ENCODE results near the gene PEMT. TPM values are rescaled to one million over a fixed set of nuclear protein-coding genes. Genes with fewer than 3 reads are reported as not detected.

The PEMT gene
- total RNA-seq, 1 experiment from 2014 or later, result 18.9 TPM

DNA sequence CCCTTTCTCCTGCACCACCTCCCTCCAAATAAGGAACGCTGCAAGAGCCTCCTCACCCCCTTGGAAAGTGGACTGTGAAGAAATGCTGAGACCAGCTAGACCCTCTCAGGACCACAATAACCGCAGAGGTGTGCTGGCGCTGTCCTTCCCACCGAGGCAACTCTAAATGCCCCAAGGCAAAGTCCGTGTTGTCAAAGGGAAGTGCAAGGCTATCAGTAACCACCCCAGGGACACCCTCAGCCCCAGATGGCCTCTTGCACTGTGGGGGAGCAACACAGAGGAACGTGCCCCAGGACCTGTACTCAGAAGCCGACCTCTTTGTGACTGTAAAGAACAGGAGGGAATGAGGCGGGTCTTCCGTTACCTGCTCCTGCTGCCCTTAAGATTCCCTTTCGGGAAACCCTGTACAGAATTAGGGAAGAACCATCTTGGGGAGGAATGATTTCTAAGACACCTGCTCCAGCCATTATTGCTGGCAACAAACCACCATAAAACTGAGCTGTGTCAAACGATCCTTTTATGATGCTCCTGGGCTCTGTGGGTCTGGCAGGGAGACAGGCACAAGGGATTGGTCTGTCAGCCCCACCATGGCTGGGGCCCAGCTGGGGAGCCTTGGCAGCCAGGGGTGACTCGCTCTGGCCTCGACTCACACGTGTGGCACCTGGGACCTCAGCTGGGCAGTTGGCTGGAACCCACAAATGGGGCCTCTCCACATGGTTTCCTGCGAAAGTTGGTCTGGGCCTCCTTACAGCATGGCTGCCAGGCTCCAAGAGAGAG is 129.3 kb downstream of the PEMT start:
- in situ Hi-C loops (cut with HindIII; ENCODE audit: low pct_unique_long_range_greater_than_20kb, low sequenced_read_pairs), result loop anchor here (10.0 kb wide), 1 partner anchor 87 kb away; no protein-coding TSS in a partner anchor

GRCh38 chr17:17460038-17460437 is 131.5 kb downstream of the PEMT start:
- in situ Hi-C loops (cut with HindIII; ENCODE audit: low pct_unique_long_range_greater_than_20kb, low sequenced_read_pairs), result loop anchor here (10.0 kb wide), 1 partner anchor 85 kb away; no protein-coding TSS in a partner anchor

More for the DNA sequence above, 129.3 kb downstream of the PEMT start:
- DNase-seq (ENCODE audit: low read depth), result no peak

GRCh38 chr17:17457680-17458079 is 133.8 kb downstream of the PEMT start:
- DNase-seq (ENCODE audit: low read depth), result no peak
- in situ Hi-C loops (cut with HindIII; ENCODE audit: low pct_unique_long_range_greater_than_20kb, low sequenced_read_pairs), result no loop called here

More at GRCh38 chr17:17460038-17460437, 131.5 kb downstream of the PEMT start:
- DNase-seq (ENCODE audit: low read depth), result no peak

DNA sequence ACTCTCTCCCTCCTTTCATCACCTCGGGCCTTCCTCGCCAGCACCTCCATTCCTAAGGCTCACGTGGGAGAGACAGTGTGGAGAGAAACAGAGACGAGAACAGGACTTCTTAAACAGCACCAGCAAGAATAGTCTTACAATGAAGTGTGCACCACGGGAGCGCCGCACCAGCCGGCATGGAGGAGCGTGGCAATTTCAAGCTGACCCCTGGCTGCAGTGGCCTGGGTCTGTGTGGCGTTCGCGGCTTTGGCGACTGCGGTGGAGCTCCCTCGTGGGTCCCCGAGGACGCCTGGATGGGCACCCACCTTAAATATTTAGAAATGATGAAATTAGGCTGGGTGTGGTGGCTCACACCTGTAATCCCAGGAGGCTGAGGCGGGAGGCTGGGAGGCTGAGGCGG is 135.3 kb downstream of the PEMT start:
- in situ Hi-C loops (cut with HindIII; ENCODE audit: low pct_unique_long_range_greater_than_20kb, low sequenced_read_pairs), result no loop called here
- no peak for DNase-seq (ENCODE audit: low read depth)

Other genes with a start within 250 kb of the PEMT start
- 17.0 and 19.6 TPM in 2 replicates for gene MED9, start 114.7 kb downstream of the PEMT start, total RNA-seq (2014; rRNA removed; shearing (Covaris generic); ENCODE audit: low replicate concordance)
- gene RASD1, start 95.3 kb downstream of the PEMT start, total RNA-seq (2014; rRNA removed; shearing (Covaris generic); ENCODE audit: low replicate concordance), result not detected in 2 replicates
- 7.6 and 14.8 TPM in 2 replicates for gene RAI1, start 89.8 kb upstream of the PEMT start, total RNA-seq (2014; rRNA removed; shearing (Covaris generic); ENCODE audit: low replicate concordance)
- 33.9 and 59.6 TPM in 2 replicates for gene SREBF1, start 245.3 kb upstream of the PEMT start, total RNA-seq (2014; rRNA removed; shearing (Covaris generic); ENCODE audit: low replicate concordance)